HUES6 (cell line): ENCODE results near the gene NTM.

Experiments
- H3K27ac ChIP-seq: 2 replicates; pipeline ENCODE4 v1.7.0; 2013; ENCODE audit warnings: low read depth, mild to moderate bottlenecking, low read length, inconsistent platforms
- H3K27me3 ChIP-seq: 2 replicates; pipeline ENCODE4 v1.6.1; 2013; ENCODE audit warnings: low read length; ENCODE audit not compliant: control insufficient read depth, insufficient read depth
- H3K36me3 ChIP-seq: 2 replicates; pipeline ENCODE4 v1.6.1; 2013; ENCODE audit warnings: low read length; ENCODE audit not compliant: control insufficient read depth, insufficient read depth
- H3K4me1 ChIP-seq: 2 replicates; pipeline ENCODE4 v1.6.1; 2013; ENCODE audit warnings: low read length; ENCODE audit not compliant: control insufficient read depth, insufficient read depth
- H3K4me3 ChIP-seq: 2 replicates; pipeline ENCODE4 v1.5.1; 2013; ENCODE audit warnings: low read depth, low read length
- H3K9ac ChIP-seq: one replicate; pipeline ENCODE4 v1.6.1; 2013; ENCODE audit warnings: mild to moderate bottlenecking, low read length
- H3K9me3 ChIP-seq: 2 replicates; pipeline ENCODE4 v1.6.1; 2013; ENCODE audit warnings: low read depth, low read length; ENCODE audit not compliant: control insufficient read depth, insufficient read depth

The NTM gene

DNA sequence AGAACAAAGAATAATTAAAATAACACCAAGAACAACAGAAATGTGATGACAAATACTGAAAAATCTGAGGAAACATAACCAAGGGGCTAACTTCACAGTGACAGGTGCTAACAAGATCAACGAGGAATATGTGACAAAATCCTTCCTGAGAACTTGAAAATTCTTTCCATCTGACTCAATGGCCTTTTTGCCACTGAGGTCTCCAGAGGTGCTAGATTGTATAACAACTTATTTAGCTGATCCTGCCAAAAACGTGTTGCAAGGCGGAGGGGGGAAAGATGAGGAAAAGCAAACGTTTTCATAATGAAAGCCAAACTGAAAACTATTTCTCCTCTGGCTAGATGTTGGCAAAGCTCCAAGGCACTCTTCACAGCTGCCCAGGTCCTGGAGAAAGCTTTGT, 364.5 kb downstream of the NTM start:
- H3K27ac ChIP-seq = no peak overlapping the region
- H3K27me3 ChIP-seq = no peaks in the 10 kb centered on the region
- no peaks in the 10 kb centered on the region for H3K36me3 ChIP-seq
- H3K4me3 ChIP-seq = no peak overlapping the region
- no peak overlapping the region for H3K9ac ChIP-seq
- peaks cover 7% of the 10 kb centered on the region; the same call in 1 of the 2 replicates for H3K4me1 ChIP-seq
- H3K9me3 ChIP-seq = no peaks in the 10 kb centered on the region

DNA sequence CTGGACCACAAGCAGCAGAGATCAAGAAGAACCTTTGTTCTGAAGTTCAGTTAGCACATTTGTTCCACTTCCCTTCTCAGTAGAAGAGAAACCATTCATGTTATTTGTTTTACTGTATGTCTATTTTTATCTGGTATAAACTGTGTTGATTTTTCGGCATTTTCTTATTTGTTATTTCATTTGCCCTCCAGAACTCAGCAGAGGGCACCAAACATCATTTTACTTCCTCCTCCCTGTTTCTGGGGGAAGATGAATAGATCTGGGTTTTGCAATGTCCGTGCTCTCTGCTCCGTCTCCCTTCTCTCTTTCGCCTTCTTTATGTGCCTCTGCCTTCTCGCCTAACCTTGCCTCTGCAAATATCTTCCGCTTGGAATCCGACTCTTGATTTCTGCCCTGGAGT, 366.9 kb downstream of the NTM start:
- Histone ChIP-seq H3K36me3 (no peaks in the 10 kb centered on the region), H3K27ac (no peak overlapping the region), H3K4me3 (no peak overlapping the region), H3K9me3 (no peaks in the 10 kb centered on the region), H3K9ac (no peak overlapping the region), H3K27me3 (no peaks in the 10 kb centered on the region), H3K4me1 (peaks cover 7% of the 10 kb centered on the region; the same call in 1 of the 2 replicates)

DNA sequence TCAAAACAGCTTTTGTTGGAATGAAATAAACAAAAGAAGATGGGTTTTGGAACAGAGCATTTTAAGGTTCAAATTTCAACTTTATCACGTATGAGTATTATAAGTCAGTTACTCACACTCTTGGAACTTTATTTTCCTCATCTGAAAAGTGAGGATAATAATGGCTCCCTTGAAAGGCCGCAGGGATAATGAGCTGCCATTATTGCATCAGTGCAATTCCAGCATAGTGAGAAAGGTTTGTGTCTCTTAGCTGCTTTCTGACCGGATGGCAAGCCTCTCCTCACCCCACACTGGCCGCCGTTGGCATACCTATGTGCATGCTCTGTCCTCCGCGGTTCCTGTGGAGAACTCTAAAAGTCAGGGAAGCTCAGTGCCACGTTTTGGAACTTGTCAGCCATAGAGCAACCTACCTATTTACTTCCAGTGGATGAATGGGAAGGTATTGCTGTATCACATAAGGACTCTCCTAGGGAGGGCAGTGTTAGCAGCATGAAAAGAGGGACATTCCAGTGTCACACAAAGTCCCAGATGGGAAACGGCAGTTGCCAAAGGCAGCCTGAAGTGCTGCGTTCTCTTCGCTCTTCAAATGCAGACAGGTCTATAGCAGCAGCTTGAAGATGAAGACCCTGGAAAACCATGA, 368.9 kb downstream of the NTM start:
- Histone ChIP-seq H3K27me3 (no peaks in the 10 kb centered on the region), H3K36me3 (no peaks in the 10 kb centered on the region), H3K4me3 (no peak overlapping the region), H3K9ac (no peak overlapping the region), H3K9me3 (no peaks in the 10 kb centered on the region), H3K4me1 (peaks cover 7% of the 10 kb centered on the region; the same call in 1 of the 2 replicates), H3K27ac (no peak overlapping the region)

DNA sequence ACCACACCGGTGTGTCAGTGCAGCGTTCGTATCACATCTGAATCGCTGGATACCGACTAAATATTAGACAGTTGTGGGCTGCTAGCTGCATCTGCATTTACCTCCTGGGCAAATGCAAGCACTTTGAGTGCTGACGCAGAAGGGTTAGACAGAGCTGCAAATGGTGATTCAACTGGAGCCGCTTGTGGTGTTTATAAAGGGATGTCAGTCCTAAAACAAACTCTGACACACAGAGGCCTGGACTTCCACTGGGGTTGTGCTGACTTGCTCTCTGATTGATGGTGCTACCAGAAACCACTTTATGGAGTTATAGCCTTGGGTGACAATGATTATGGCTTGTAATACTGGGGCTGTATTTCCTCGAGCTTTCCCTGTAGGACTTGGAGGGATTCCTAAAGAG, 374.4 kb downstream of the NTM start:
- Histone ChIP-seq H3K9ac (no peak overlapping the region), H3K27ac (no peak overlapping the region), H3K4me1 (0 out of 2 replicates have a peak, but pooled peaks cover 8% of the 10 kb centered on the region), H3K27me3 (no peaks in the 10 kb centered on the region), H3K4me3 (no peak overlapping the region), H3K36me3 (no peaks in the 10 kb centered on the region), H3K9me3 (no peaks in the 10 kb centered on the region)

DNA sequence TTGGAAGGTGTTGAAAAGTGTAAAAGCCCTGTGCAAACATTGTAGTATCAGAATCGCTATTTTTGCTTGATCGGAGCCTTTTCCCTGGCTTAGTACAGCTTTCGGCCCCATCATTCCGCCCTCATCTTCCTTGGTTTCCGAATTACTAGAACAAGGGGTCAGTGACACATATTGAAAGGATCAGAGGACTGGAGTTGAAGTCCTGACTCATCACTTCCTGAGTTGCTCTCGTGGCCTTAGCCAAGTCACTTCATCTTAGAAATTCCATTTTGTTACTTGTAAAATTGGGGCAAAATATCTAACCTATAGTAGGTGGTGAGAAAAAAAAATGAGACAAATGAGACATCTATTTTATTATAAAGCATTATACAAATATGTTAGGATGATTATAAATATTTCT, 375.0 kb downstream of the NTM start:
- Histone ChIP-seq H3K4me1 (0 out of 2 replicates have a peak, but pooled peaks cover 7% of the 10 kb centered on the region), H3K9ac (no peak overlapping the region), H3K9me3 (no peaks in the 10 kb centered on the region), H3K27ac (no peak overlapping the region), H3K36me3 (no peaks in the 10 kb centered on the region), H3K4me3 (no peak overlapping the region), H3K27me3 (no peaks in the 10 kb centered on the region)

DNA sequence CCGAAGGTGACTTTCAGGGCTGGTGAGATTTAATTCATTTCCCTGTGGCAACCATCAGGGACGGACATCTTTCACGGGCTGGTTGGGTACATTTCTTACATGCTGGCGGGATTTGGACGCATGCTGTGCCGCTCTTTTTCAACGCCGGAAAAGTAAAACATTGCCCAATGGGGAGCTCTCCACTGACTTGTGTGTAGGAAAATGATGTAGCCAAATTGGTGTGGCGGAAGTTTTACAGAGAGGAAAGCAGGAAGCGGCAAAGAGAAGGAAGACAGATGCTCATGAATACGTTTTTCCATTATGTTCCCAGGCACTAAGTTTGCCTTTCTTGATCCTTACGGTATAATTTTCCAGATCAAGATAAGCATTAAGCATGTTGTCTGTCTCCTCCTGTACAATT, 375.8 kb downstream of the NTM start:
- H3K36me3 ChIP-seq = no peaks in the 10 kb centered on the region
- H3K4me3 ChIP-seq = no peak overlapping the region
- H3K9ac ChIP-seq = no peak overlapping the region
- H3K9me3 ChIP-seq = no peaks in the 10 kb centered on the region
- H3K4me1 ChIP-seq = 0 out of 2 replicates have a peak, but pooled peaks cover 7% of the 10 kb centered on the region
- no peaks in the 10 kb centered on the region for H3K27me3 ChIP-seq
- no peak overlapping the region for H3K27ac ChIP-seq

DNA sequence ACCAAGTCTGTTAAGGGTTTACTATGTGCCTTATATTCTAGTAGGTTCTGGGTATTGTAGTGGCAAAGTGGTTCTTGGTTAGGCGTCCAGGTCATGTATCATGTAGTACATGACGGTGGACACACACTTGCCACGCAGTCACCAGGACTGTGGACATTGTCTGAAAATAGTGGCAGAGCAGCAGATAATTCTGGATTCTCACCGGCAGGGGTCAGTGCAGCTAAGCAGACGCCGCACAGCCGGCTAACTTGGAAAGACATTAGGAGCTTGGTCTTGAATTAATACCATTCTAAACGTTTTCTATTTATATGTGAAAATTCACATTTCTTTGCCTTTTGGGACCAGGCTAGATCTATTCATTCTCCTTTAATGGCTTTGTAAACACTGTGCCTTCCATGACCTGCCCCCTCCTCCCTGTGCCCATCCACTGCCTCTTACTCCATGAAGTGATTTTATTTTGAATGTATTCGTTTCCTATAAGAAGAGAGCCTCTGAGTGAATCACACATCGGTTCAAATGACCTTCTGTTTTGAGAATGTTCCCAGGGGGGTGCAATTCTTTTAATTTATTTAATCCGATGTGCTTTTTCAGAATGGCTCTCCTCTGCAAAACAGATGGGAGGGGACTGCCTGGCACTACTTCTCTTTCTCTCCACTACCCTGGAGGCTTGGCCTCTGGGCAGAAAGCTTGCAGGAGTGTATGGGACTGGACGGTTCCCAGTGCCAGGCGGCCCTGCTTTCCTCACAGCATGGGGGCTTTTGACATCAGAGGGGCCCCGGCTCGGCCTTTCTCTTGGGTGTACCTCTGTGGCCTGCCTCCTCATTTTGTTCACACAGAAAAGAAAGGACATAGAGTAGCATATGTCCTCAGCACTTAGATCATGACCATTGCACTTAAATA, 378.0 kb downstream of the NTM start:
- Histone ChIP-seq H3K4me3 (no peak overlapping the region), H3K36me3 (no peaks in the 10 kb centered on the region), H3K27me3 (no peaks in the 10 kb centered on the region), H3K9ac (no peak overlapping the region), H3K27ac (no peak overlapping the region), H3K9me3 (no peaks in the 10 kb centered on the region), H3K4me1 (0 out of 2 replicates have a peak, but pooled peaks cover 7% of the 10 kb centered on the region)

DNA sequence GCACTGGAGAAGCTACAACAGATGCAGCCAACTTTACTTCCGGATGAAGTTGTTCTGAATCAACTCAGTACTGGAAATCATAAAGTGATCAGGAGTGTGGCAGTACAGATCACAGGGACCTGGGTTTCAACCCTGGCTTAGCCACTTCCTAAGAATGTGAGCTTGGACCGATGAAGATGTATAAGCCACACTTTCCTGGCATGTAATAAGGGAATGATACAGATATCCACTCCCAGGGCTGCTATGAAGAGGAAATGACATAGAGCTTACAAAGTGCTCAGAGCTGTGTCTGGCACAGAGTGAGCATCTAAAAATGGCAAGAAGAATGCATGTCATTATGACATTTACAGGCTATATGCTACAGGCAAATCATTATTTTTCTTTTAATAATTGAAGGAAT, 378.7 kb downstream of the NTM start:
- Histone ChIP-seq H3K4me1 (0 out of 2 replicates have a peak, but pooled peaks cover 7% of the 10 kb centered on the region), H3K4me3 (no peak overlapping the region), H3K27ac (no peak overlapping the region), H3K9me3 (no peaks in the 10 kb centered on the region), H3K27me3 (no peaks in the 10 kb centered on the region), H3K9ac (no peak overlapping the region), H3K36me3 (no peaks in the 10 kb centered on the region)

DNA sequence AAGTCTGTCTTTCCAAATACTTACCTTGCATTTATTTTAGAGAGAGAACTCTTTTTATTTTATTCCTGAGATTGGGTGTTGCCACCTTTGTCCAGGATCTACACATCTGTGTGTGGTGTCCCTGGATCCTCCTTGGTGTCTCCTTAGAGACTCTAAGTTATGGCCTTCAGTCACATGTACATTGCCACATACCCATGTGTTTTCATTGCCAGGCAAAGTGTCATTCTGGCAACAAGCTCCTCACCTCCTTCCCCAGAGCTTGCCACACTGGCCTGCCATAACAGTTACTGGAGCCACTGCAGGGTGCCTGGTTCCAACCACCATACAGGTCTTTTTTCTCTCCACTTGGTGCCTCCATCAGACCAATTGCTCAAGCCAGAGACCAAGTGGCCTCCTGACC, 379.7 kb downstream of the NTM start:
- Histone ChIP-seq H3K27me3 (no peaks in the 10 kb centered on the region), H3K9me3 (no peaks in the 10 kb centered on the region), H3K36me3 (no peaks in the 10 kb centered on the region), H3K9ac (no peak overlapping the region), H3K4me1 (0 out of 2 replicates have a peak, but pooled peaks cover 7% of the 10 kb centered on the region), H3K4me3 (no peak overlapping the region), H3K27ac (no peak overlapping the region)

DNA sequence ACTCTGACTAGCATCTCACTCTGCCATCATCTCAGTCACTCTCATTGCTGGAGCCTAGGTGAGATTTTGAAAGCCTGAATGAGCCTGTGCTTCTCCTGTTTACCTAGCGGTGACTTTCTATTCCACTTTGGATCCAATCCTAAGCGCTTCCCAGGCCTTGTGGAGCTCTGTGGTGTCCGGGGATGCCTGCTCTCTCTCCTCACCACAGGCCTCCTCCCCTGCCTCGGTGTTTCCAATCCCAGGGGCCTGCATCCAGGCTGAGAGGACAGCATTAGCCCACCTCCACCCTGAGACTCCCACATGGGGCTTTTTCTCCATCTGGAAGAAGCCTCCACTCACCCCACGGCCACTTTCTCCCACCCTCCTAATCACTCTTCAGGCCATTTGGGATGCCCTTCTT, 380.3 kb downstream of the NTM start:
- H3K9ac ChIP-seq = no peak overlapping the region
- H3K36me3 ChIP-seq = no peaks in the 10 kb centered on the region
- H3K27ac ChIP-seq = no peak overlapping the region
- H3K9me3 ChIP-seq = no peaks in the 10 kb centered on the region
- no peaks in the 10 kb centered on the region for H3K27me3 ChIP-seq
- H3K4me3 ChIP-seq = no peak overlapping the region
- H3K4me1 ChIP-seq = 0 out of 2 replicates have a peak, but pooled peaks cover 7% of the 10 kb centered on the region

DNA sequence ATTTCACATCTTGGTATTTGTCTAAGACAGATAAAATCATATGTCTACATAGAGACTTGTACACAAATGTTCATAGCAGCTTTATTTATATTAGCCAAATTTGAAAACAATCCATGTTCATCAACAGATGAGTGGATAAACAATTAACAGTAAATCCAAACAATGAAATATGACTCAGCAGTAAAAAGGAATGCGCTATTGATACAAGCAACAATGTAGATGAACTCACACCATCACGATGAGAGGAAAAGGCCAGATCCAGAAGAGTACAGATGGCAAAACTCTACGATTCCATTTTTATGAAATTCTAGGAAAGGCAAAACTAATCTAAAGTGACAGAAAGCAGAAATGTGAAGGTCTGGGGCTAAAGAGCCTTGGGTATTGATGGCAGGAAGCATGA, 384.3 kb downstream of the NTM start:
- Histone ChIP-seq H3K36me3 (no peaks in the 10 kb centered on the region), H3K4me1 (no peaks in the 10 kb centered on the region), H3K27me3 (no peaks in the 10 kb centered on the region), H3K4me3 (no peak overlapping the region), H3K27ac (no peak overlapping the region), H3K9me3 (no peaks in the 10 kb centered on the region), H3K9ac (no peak overlapping the region)
